Measurements from ENCODE around the gene PCDH12. TPM values are rescaled to one million over a fixed set of nuclear protein-coding genes. Genes with fewer than 3 reads are reported as not detected.

Gene PCDH12
- total and polyA plus RNA-seq, 8 donors = 0.35 to 7.0 (median 1.7) TPM

DNA sequence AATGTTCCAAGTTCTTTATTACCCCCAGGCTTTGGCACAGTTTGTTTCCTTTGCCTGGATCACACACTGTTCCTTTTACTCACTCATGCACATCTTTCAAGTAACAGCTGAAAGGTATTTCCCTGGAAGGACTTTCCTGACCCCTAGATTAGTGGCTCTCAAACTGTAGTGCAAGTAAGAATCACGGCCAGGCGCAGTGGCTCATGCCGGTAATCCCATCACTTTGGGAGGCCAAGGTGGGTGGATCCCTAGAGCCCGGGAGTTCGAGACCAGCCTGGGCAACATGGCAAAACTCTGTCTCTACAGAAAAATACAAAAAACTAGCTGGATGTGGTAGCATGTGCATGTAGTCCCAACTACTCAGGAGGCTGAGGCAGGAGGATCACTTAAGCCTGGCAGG is 53.5 kb downstream of the PCDH12 start:
- no peak overlapping the region for H3K27ac ChIP-seq
- H3K36me3 ChIP-seq = no peaks in the 10 kb centered on the region
- H3K9me3 ChIP-seq = no peaks in the 10 kb centered on the region
- DNase-seq = no peak
- no peak overlapping the region for H3K4me3 ChIP-seq
- intact Hi-C loops (cut with DNase I; ENCODE audit: low total_unique reads) = no loop called here
- no peaks in the 10 kb centered on the region for H3K4me1 ChIP-seq
- peaks cover 0 to 10% (median 0%) of the 10 kb centered on the region in 3 donors for H3K27me3 ChIP-seq
- TF ChIP-seq EP300 (IDR thresholded peaks at IDR 0.05) = no peak
- TF ChIP-seq, protein P1, sequence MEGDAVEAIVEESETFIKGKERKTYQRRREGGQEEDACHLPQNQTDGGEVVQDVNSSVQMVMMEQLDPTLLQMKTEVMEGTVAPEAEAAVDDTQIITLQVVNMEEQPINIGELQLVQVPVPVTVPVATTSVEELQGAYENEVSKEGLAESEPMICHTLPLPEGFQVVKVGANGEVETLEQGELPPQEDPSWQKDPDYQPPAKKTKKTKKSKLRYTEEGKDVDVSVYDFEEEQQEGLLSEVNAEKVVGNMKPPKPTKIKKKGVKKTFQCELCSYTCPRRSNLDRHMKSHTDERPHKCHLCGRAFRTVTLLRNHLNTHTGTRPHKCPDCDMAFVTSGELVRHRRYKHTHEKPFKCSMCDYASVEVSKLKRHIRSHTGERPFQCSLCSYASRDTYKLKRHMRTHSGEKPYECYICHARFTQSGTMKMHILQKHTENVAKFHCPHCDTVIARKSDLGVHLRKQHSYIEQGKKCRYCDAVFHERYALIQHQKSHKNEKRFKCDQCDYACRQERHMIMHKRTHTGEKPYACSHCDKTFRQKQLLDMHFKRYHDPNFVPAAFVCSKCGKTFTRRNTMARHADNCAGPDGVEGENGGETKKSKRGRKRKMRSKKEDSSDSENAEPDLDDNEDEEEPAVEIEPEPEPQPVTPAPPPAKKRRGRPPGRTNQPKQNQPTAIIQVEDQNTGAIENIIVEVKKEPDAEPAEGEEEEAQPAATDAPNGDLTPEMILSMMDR (IDR thresholded peaks at IDR 0.05) = no peak
- no peak for TF ChIP-seq POLR2AphosphoS5 (IDR thresholded peaks at IDR 0.05)
- no peak for TF ChIP-seq POLR2A (IDR thresholded peaks at IDR 0.05)
- 75 to 84% (median 78%) methylated on average over 5 of the region's 5 CpGs for WGBS, 5 donors

DNA sequence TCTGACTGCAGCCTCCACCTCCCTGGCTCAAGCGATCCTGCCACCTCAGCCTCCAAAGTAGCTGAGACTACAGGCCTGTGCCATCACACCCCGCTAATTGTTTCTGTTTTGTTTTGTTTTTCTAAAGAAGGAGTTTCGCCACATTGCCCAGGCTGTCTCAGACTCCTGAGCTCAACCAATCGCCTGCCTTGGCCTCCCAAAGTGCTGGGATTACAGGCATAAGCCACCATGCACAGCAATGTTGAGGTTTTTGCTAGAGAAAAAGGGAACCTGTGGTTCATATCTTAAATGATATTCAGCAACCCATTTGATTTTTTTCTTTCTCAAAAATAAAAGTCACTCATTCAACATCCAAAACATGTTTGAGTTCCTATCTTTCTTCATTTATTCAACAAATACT is 54.7 kb downstream of the PCDH12 start:
- Histone ChIP-seq H3K36me3 (no peaks in the 10 kb centered on the region), H3K4me3 (no peak overlapping the region), H3K9me3 (no peaks in the 10 kb centered on the region), H3K27ac (no peak overlapping the region), H3K27me3 (peaks cover 0 to 10% (median 0%) of the 10 kb centered on the region in 3 donors), H3K4me1 (no peaks in the 10 kb centered on the region)
- TF ChIP-seq POLR2AphosphoS5 (IDR thresholded peaks at IDR 0.05) (no peak), POLR2A (IDR thresholded peaks at IDR 0.05) (no peak), EP300 (IDR thresholded peaks at IDR 0.05) (no peak)
- TF ChIP-seq, protein P1 (IDR thresholded peaks at IDR 0.05) = no peak
- intact Hi-C loops (cut with DNase I; ENCODE audit: low total_unique reads) = no loop called here
- 68 to 76% (median 70%) methylated on average over 4 of the region's 4 CpGs for WGBS, 5 donors
- no peak for DNase-seq

DNA sequence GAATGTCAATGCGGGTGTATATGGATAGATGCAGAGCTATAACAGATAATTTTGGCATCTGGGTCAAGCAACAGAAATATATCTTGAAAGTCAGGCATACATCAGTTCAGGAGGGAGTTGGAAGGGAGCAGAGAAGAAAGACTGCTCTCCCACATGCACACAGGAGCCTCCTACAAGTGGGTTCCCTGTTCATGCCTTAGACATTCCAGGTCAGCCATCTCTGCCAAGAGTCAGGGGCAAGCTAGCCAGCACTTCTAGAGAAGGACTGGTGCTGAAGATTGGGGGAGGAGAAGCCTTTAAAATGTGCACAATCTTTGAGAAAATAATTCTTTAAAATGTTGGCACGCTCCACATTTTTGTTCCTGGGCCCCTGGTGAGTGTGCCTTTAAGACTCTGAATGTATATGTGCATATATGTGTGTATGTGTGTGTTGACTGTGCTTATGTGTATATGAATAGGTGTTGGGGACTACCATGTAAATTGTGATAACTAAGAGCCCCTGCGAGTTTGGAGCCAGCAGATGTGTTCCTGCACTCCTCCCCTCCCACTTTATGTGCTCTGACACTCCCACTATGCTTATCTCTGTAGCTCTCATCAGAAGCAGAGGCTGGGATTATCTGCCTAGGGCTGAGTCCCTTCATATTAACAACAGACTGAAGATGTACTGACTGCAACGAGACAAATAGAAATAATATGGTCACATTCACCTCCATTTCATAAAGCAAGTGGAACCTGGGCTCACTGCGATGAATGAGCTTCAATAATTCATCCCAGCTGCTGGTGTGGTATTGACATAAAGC is 55.8 kb downstream of the PCDH12 start:
- no peak for TF ChIP-seq POLR2AphosphoS5 (IDR thresholded peaks at IDR 0.05)
- TF ChIP-seq, protein P1 (IDR thresholded peaks at IDR 0.05) = no peak
- TF ChIP-seq POLR2A (IDR thresholded peaks at IDR 0.05) = no peak
- TF ChIP-seq EP300 (IDR thresholded peaks at IDR 0.05) = no peak
- Histone ChIP-seq H3K4me3 (no peak overlapping the region), H3K4me1 (no peaks in the 10 kb centered on the region), H3K36me3 (no peaks in the 10 kb centered on the region), H3K9me3 (no peaks in the 10 kb centered on the region), H3K27me3 (peaks cover 0 to 10% (median 0%) of the 10 kb centered on the region in 3 donors), H3K27ac (no peak overlapping the region)
- intact Hi-C loops (cut with DNase I; ENCODE audit: low total_unique reads) = no loop called here
- no peak for DNase-seq
- 53 to 67% (median 61%) methylated on average over 5 of the region's 5 CpGs for WGBS, 5 donors

DNA sequence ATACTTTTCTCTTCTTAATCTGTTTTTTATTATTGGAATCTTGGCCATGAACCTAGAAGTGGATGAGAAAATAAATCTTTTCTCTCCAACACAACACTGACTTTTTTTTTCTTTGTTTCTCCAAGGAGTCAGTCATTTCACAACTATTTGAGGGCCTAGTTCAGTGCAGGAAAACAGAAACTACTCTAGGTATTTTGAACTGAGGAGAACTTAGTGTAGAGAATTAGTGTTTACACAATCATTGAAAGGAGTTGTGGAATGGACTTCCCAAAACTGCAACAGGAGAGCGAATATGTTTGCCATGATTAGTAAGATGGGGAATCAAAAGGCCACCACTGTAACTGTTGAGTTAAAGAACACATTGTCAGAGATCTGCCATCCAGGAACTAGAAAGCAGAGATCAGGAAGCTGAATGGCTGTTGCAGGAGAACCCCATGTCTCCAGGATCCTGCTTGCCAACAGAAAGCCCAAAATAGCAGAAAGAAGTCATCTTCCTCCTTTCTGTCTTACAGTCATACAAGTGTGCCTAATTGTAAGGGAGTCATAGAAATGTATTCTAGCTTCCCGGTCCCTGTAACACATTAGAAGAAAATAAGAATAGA is 59.5 kb downstream of the PCDH12 start:
- TF ChIP-seq POLR2AphosphoS5 (IDR thresholded peaks at IDR 0.05) = no peak
- TF ChIP-seq POLR2A (IDR thresholded peaks at IDR 0.05) = no peak
- TF ChIP-seq, protein P1 (IDR thresholded peaks at IDR 0.05) = no peak
- TF ChIP-seq EP300 (IDR thresholded peaks at IDR 0.05) = no peak
- no peaks in the 10 kb centered on the region for H3K36me3 ChIP-seq
- no peak for DNase-seq
- intact Hi-C loops (cut with DNase I; ENCODE audit: low total_unique reads) = no loop called here
- peaks cover 0 to 10% (median 0%) of the 10 kb centered on the region in 3 donors for H3K27me3 ChIP-seq
- H3K9me3 ChIP-seq = no peaks in the 10 kb centered on the region
- peak overlapping the region in 1 of 5 donors; percentile 22 for H3K27ac ChIP-seq
- no peak overlapping the region for H3K4me3 ChIP-seq
- WGBS, 5 donors = 82 to 96% (median 84%) methylated on average over 2 of the region's 2 CpGs
- H3K4me1 ChIP-seq = no peaks in the 10 kb centered on the region
